Measurements from ENCODE around the gene ORAI2.

GRCh38 chr7:102421706-102422240, 11.6 kb upstream of the ORAI2 start:
- TF ChIP-seq CTCF (IDR thresholded peaks at IDR 0.05) (no peak), POLR2A (IDR thresholded peaks at IDR 0.05) (no peak)
